Measurements from ENCODE around the gene NAA80.

GRCh38 chr3:50276762-50277101 lies 22.5 kb downstream of the NAA80 start:
- no peak for TF ChIP-seq CREM (IDR thresholded peaks at IDR 0.05; ENCODE audit: low read depth)
- no peak for TF ChIP-seq EP300 (IDR thresholded peaks at IDR 0.05; ENCODE audit: borderline replicate concordance in 1 of 2, control insufficient read depth in 1 of 2, low read depth in 2 of 2, low read length in 2 of 2)

Measured in GM12878 (cell line).